HepG2 (cell line): ENCODE data around the gene CCDC154. TPM values are rescaled to one million over a fixed set of nuclear protein-coding genes. Genes with fewer than 3 reads are reported as not detected.

ENCODE experiments used
- AHR ChIP-seq: IDR thresholded peaks from 2 replicates; pipeline ENCODE4 v1.6.1; 2018; ENCODE audit warnings: missing genetic modification reagents, missing compliant biosample characterization
- CHD2 ChIP-seq: IDR thresholded peaks from 2 replicates; pipeline ENCODE4 v1.6.1; 2011; ENCODE audit warnings: low read depth, low read length, improper control_type of control experiment
- DR1 ChIP-seq: sonication (generic); formaldehyde crosslinking; IDR thresholded peaks from 2 replicates; pipeline ENCODE4 v1.8.0; 2021; ENCODE audit warnings: mild to moderate bottlenecking, missing genetic modification reagents, inconsistent platforms
- ERF ChIP-seq: IDR thresholded peaks from 2 replicates; pipeline ENCODE4 v1.6.1; 2018; ENCODE audit warnings: missing biosample characterization, missing genetic modification reagents
- KLF16 ChIP-seq, 2 experiments: sonication (generic) in 1 of 2; formaldehyde crosslinking in 1 of 2; IDR thresholded peaks; 2 replicates each; pipeline versions ENCODE4 v1.6.1 to v1.8.0; 2016 to 2023; ENCODE audit warnings: missing genetic modification reagents in 2 of 2, missing compliant biosample characterization in 1 of 2
- SCMH1 ChIP-seq: sonication (generic); formaldehyde crosslinking; IDR thresholded peaks from 2 replicates; pipeline ENCODE4 v1.9.0; 2021; ENCODE audit warnings: missing genetic modification reagents, mild to moderate bottlenecking, borderline replicate concordance
- SIN3A ChIP-seq: IDR thresholded peaks from 2 replicates; pipeline ENCODE4 v1.6.1; 2011; ENCODE audit warnings: low read depth, mild to moderate bottlenecking, control low read depth, low read length, borderline replicate concordance
- SMARCC2 ChIP-seq: fragments of 450-650 bp; IDR thresholded peaks from 2 replicates; pipeline ENCODE4 v1.6.1; 2017; ENCODE audit warnings: antibody characterized with exemption, mild to moderate bottlenecking
- SPEN ChIP-seq: sonication (generic); formaldehyde crosslinking; IDR thresholded peaks from 2 replicates; pipeline ENCODE4 v1.5.1; 2020; ENCODE audit warnings: low read depth, mild to moderate bottlenecking, missing genetic modification reagents
- ZBTB10 ChIP-seq: sonication (generic); formaldehyde crosslinking; IDR thresholded peaks from 2 replicates; pipeline ENCODE4 v1.4.0; 2020; ENCODE audit warnings: missing genetic modification reagents, borderline replicate concordance
- ZMYM3 ChIP-seq: sonication (generic); formaldehyde crosslinking; IDR thresholded peaks from 2 replicates; pipeline ENCODE4 v1.5.1; 2020; ENCODE audit warnings: mild to moderate bottlenecking, missing genetic modification reagents
- ZNF83 ChIP-seq: sonication (generic); formaldehyde crosslinking; IDR thresholded peaks from 2 replicates; pipeline ENCODE4 v1.4.0; 2020; ENCODE audit warnings: missing genetic modification reagents, mild to moderate bottlenecking, borderline replicate concordance
- polyA plus RNA-seq, 8 experiments: library from polyadenylated mRNA; depleted of rRNA in 3 of 8; stranded (reverse) in 7 of 8; unstranded in 1 of 8; fragments of >200 nt; fragmentation: Illumina TruSeq in 4 of 8; extraction: Trizol in 4 of 8; gene quantifications; 2 replicates each; pipeline versions ENCODE4 v1.2.1 to v1.2.3, GENCODE V29; 2011 to 2016; ENCODE audit warnings: low read depth in 4 of 8, missing spikeins in 1 of 8, mixed read lengths in 1 of 8; ENCODE audit not compliant: insufficient read depth in 1 of 8
- total RNA-seq, 5 experiments: library from RNA; depleted of rRNA; stranded (reverse); fragments of >200 nt; fragmentation: Illumina TruSeq; extraction: Trizol; gene quantifications; 2 replicates each; pipeline ENCODE4 v1.2.3, GENCODE V29; 2016; ENCODE audit warnings: low read depth in 1 of 5
- TF ChIP-seq, protein P1 (sequence below): sonication (generic); formaldehyde crosslinking; IDR thresholded peaks from 2 replicates; pipeline ENCODE4 v1.9.0; 2021; ENCODE audit warnings: mild to moderate bottlenecking, missing genetic modification reagents
- TF ChIP-seq, protein P2 (sequence below): sonication (generic); formaldehyde crosslinking; IDR thresholded peaks from 2 replicates; pipeline ENCODE4 v1.5.0; 2020; ENCODE audit warnings: mild to moderate bottlenecking, missing genetic modification reagents
- TF ChIP-seq, protein P3 (sequence below): sonication (generic); formaldehyde crosslinking; IDR thresholded peaks from 2 replicates; pipeline ENCODE4 v1.4.0; 2020; ENCODE audit warnings: missing genetic modification reagents

Gene CCDC154
- total and polyA plus RNA-seq, 2 of the 13 experiments (the other 11 are each of a cell fraction or from before 2014, with no cell fraction given): 0.92 to 1.5 TPM

DNA sequence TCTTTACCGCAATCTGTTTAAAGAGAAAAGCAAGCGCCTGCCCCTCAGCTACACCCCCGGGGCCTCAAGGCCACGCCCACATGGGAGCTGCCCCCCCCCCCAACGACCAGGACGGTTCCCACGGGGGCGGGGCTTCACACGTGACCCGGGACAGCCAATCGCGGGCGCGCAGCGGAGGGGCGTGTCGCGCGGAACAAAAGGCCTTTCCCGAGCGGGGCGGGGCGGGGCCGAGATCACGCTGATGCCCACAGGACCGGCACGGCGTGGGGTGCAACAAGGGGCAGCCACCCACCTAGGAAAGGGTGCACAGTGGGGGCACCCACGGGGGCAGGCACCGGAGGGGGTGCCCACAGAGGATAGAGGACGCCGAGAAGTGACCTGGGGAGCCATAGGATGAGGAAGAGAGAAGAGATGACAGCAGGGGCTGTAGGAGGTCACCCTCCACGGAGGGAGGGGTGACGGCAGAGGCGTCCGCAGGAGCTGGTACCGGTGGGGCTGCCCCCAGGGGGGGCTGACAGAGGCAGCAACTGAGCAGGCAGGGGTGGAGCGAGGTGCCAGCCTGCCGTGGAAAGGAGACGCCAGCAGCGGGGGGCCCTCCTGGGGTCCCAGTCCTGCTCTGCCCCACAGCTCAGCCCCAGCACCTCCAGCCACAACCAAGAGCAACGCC lies 36.1 kb downstream of the CCDC154 start (continued):
- TF ChIP-seq, protein P1, sequence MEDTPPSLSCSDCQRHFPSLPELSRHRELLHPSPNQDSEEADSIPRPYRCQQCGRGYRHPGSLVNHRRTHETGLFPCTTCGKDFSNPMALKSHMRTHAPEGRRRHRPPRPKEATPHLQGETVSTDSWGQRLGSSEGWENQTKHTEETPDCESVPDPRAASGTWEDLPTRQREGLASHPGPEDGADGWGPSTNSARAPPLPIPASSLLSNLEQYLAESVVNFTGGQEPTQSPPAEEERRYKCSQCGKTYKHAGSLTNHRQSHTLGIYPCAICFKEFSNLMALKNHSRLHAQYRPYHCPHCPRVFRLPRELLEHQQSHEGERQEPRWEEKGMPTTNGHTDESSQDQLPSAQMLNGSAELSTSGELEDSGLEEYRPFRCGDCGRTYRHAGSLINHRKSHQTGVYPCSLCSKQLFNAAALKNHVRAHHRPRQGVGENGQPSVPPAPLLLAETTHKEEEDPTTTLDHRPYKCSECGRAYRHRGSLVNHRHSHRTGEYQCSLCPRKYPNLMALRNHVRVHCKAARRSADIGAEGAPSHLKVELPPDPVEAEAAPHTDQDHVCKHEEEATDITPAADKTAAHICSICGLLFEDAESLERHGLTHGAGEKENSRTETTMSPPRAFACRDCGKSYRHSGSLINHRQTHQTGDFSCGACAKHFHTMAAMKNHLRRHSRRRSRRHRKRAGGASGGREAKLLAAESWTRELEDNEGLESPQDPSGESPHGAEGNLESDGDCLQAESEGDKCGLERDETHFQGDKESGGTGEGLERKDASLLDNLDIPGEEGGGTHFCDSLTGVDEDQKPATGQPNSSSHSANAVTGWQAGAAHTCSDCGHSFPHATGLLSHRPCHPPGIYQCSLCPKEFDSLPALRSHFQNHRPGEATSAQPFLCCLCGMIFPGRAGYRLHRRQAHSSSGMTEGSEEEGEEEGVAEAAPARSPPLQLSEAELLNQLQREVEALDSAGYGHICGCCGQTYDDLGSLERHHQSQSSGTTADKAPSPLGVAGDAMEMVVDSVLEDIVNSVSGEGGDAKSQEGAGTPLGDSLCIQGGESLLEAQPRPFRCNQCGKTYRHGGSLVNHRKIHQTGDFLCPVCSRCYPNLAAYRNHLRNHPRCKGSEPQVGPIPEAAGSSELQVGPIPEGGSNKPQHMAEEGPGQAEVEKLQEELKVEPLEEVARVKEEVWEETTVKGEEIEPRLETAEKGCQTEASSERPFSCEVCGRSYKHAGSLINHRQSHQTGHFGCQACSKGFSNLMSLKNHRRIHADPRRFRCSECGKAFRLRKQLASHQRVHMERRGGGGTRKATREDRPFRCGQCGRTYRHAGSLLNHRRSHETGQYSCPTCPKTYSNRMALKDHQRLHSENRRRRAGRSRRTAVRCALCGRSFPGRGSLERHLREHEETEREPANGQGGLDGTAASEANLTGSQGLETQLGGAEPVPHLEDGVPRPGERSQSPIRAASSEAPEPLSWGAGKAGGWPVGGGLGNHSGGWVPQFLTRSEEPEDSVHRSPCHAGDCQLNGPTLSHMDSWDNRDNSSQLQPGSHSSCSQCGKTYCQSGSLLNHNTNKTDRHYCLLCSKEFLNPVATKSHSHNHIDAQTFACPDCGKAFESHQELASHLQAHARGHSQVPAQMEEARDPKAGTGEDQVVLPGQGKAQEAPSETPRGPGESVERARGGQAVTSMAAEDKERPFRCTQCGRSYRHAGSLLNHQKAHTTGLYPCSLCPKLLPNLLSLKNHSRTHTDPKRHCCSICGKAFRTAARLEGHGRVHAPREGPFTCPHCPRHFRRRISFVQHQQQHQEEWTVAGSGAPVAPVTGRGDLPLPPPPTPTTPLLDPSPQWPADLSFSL: no peak
- TF ChIP-seq ERF (CRISPR knock-in tag) (no peak), ZMYM3 (CRISPR knock-in tag) (peak; percentile 32; the same call in 1 of the 2 replicates), KLF16 (CRISPR knock-in tag; IDR thresholded peaks at IDR 0.05) (peak in 1 of 2 experiments; percentile 74; a peak in 1 of 4 replicates), ZBTB10 (CRISPR knock-in tag) (no peak), SPEN (CRISPR knock-in tag) (peak; percentile 100), SMARCC2 (no peak), SIN3A (no peak), ZNF83 (no peak), CHD2 (no peak), DR1 (0 out of 2 replicates have a peak, but pooled peaks have one; percentile 42), SCMH1 (CRISPR knock-in tag) (no peak), AHR (no peak)
- TF ChIP-seq, protein P2, sequence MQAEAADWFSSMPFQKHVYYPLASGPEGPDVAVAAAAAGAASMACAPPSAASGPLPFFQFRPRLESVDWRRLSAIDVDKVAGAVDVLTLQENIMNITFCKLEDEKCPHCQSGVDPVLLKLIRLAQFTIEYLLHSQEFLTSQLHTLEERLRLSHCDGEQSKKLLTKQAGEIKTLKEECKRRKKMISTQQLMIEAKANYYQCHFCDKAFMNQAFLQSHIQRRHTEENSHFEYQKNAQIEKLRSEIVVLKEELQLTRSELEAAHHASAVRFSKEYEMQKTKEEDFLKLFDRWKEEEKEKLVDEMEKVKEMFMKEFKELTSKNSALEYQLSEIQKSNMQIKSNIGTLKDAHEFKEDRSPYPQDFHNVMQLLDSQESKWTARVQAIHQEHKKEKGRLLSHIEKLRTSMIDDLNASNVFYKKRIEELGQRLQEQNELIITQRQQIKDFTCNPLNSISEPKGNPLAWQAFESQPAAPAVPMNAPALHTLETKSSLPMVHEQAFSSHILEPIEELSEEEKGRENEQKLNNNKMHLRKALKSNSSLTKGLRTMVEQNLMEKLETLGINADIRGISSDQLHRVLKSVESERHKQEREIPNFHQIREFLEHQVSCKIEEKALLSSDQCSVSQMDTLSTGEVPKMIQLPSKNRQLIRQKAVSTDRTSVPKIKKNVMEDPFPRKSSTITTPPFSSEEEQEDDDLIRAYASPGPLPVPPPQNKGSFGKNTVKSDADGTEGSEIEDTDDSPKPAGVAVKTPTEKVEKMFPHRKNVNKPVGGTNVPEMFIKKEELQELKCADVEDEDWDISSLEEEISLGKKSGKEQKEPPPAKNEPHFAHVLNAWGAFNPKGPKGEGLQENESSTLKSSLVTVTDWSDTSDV (CRISPR knock-in tag): no peak
- TF ChIP-seq, protein P3, sequence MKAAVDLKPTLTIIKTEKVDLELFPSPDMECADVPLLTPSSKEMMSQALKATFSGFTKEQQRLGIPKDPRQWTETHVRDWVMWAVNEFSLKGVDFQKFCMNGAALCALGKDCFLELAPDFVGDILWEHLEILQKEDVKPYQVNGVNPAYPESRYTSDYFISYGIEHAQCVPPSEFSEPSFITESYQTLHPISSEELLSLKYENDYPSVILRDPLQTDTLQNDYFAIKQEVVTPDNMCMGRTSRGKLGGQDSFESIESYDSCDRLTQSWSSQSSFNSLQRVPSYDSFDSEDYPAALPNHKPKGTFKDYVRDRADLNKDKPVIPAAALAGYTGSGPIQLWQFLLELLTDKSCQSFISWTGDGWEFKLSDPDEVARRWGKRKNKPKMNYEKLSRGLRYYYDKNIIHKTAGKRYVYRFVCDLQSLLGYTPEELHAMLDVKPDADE (CRISPR knock-in tag): no peak
